ENCODE results near the gene UGT2B7.

GRCh38 chr4:69073375-69073774 is 22.9 kb upstream of the UGT2B7 start:
- TF ChIP-seq CREB1 (CRISPR knock-in tag; IDR thresholded peaks at IDR 0.05; ENCODE audit: low read depth) (no peak), EZH2 (IDR thresholded peaks at IDR 0.05; ENCODE audit: low read depth, unreplicated experiment) (no peak), POLR2AphosphoS5 (IDR thresholded peaks at IDR 0.05; ENCODE audit: low read depth) (no peak), EZH2phosphoT487 (IDR thresholded peaks at IDR 0.05; ENCODE audit: unreplicated experiment) (no peak), CTCF (conservative IDR thresholded peaks at IDR 0.05; ENCODE audit: low read depth in 2 of 2) (no peak), REST (IDR thresholded peaks at IDR 0.05; ENCODE audit: unreplicated experiment) (no peak)

Data from GM23338 (cell line).